Fibroblast of lung (primary cell): ENCODE results near the gene PFDN1. TPM values are rescaled to one million over a fixed set of nuclear protein-coding genes. Genes with fewer than 3 reads are reported as not detected.

ENCODE experiments used
- DNase-seq, 2 donors: peaks; one replicate each; pipeline versions ENCODE4 v3.0.0 to v3.0.0-alpha.2; 2010; ENCODE audit warnings: low read depth in 2 of 2
- H2AFZ ChIP-seq: 2 replicates; pipeline ENCODE4 v1.5.1; 2012; ENCODE audit warnings: low read length, control low read depth, inconsistent platforms
- H3K27ac ChIP-seq: 2 replicates; pipeline ENCODE4 v1.5.1; 2011; ENCODE audit warnings: low read length, control low read depth; ENCODE audit not compliant: insufficient read depth
- H3K27me3 ChIP-seq: 2 replicates; pipeline ENCODE4 v1.5.1; 2011; ENCODE audit warnings: mild to moderate bottlenecking, low read length; ENCODE audit not compliant: control insufficient read depth, insufficient read depth
- H3K36me3 ChIP-seq: 2 replicates; pipeline ENCODE4 v1.5.1; 2011; ENCODE audit warnings: low read length; ENCODE audit not compliant: control insufficient read depth, insufficient read depth
- H3K4me1 ChIP-seq: 2 replicates; pipeline ENCODE4 v1.5.1; 2011; ENCODE audit warnings: low read length; ENCODE audit not compliant: control insufficient read depth, insufficient read depth; ENCODE audit errors: extremely low read depth
- H3K4me2 ChIP-seq: 2 replicates; pipeline ENCODE4 v1.5.1; 2011; ENCODE audit warnings: low read length, control low read depth; ENCODE audit not compliant: insufficient read depth; ENCODE audit errors: extremely low read depth
- H3K4me3 ChIP-seq, 4 experiments: fragments of 200-600 bp in 1 of 4; sonication (generic) in 1 of 4; replicated peaks in 1 of 4; 2 replicates each; pipeline ENCODE4 v1.5.1; 2011 to 2016; ENCODE audit warnings: low read length in 4 of 4, low read depth in 3 of 4, mild to moderate bottlenecking in 3 of 4, control low read depth in 2 of 4, inconsistent platforms in 1 of 4, mixed read lengths in 1 of 4; ENCODE audit not compliant: insufficient read depth in 1 of 4; ENCODE audit errors: control extremely low read depth in 1 of 4
- H3K79me2 ChIP-seq: 2 replicates; pipeline ENCODE4 v1.5.1; 2012; ENCODE audit warnings: mild to moderate bottlenecking, low read length, inconsistent platforms; ENCODE audit not compliant: control insufficient read depth, insufficient read depth
- H3K9ac ChIP-seq: 2 replicates; pipeline ENCODE4 v1.5.1; 2011; ENCODE audit warnings: mild to moderate bottlenecking, low read length, control low read depth; ENCODE audit not compliant: insufficient read depth
- H3K9me3 ChIP-seq: 2 replicates; pipeline ENCODE4 v1.5.1; 2012; ENCODE audit warnings: low read depth, low read length; ENCODE audit not compliant: control insufficient read depth, insufficient read depth
- H4K20me1 ChIP-seq: 2 replicates; pipeline ENCODE4 v1.5.1; 2011; ENCODE audit warnings: low read length; ENCODE audit not compliant: control insufficient read depth, insufficient read depth; ENCODE audit errors: extremely low read depth
- CTCF ChIP-seq, 2 donors: IDR thresholded peaks in 1 of 2; conservative IDR thresholded peaks in 1 of 2; 1 replicate in 1 of 2; 2 replicates in 1 of 2; pipeline ENCODE4 v1.5.1; 2011 to 2012; ENCODE audit warnings: low read length in 2 of 2, control low read depth in 1 of 2, inconsistent platforms in 1 of 2, low read depth in 1 of 2, mild to moderate bottlenecking in 1 of 2
- EZH2 ChIP-seq: IDR thresholded peaks from 2 replicates; pipeline ENCODE4 v1.5.1; 2012; ENCODE audit warnings: low read length, control low read depth, mild to moderate bottlenecking; ENCODE audit errors: missing control alignments
- polyA plus RNA-seq, 2 donors: library from polyadenylated mRNA; depleted of rRNA in 1 of 2; stranded (reverse) in 1 of 2; unstranded in 1 of 2; fragments of >200 nt; gene quantifications; 2 replicates each; pipeline ENCODE4 v1.2.1, GENCODE V29; 2011 to 2012; ENCODE audit warnings: missing spikeins in 1 of 2
- total RNA-seq: library from RNA; depleted of rRNA; stranded (reverse); fragments of >200 nt; gene quantifications from 2 replicates; pipeline ENCODE4 v1.2.1, GENCODE V29; 2014

Gene PFDN1
- total and polyA plus RNA-seq, 2 donors (not counting 1 experiment from before 2014, with no cell fraction given) = 35.5 to 140 TPM

GRCh38 chr5:140197023-140197422 lies 105.9 kb downstream of the PFDN1 start:
- TF ChIP-seq EZH2 (no peak), CTCF (conservative IDR thresholded peaks at IDR 0.05 in 1 of 2, IDR thresholded peaks at IDR 0.05 in 1 of 2; ENCODE audit: low read depth in 1 of 2, low read length in 2 of 2) (no peak)
- Histone ChIP-seq H3K4me1 (no peaks in the 10 kb centered on the region), H3K9me3 (no peaks in the 10 kb centered on the region), H3K36me3 (no peaks in the 10 kb centered on the region), H3K27ac (no peak overlapping the region), H3K79me2 (no peaks in the 10 kb centered on the region), H3K4me2 (no peak overlapping the region), H2AFZ (no peak overlapping the region), H3K27me3 (no peaks in the 10 kb centered on the region), H3K9ac (no peak overlapping the region), H4K20me1 (no peaks in the 10 kb centered on the region), H3K4me3 (no peak overlapping the region)
- DNase-seq = no peak

- DNase-seq = no peak
- H4K20me1 ChIP-seq = no peaks in the 10 kb centered on the region
- H3K27ac ChIP-seq = no peak overlapping the region
- no peaks in the 10 kb centered on the region for H3K36me3 ChIP-seq
- H3K4me3 ChIP-seq = no peak overlapping the region
- H3K9ac ChIP-seq = no peak overlapping the region
- H3K4me1 ChIP-seq = no peaks in the 10 kb centered on the region
- no peak overlapping the region for H3K4me2 ChIP-seq
- no peak for TF ChIP-seq EZH2
- TF ChIP-seq CTCF (conservative IDR thresholded peaks at IDR 0.05 in 1 of 2, IDR thresholded peaks at IDR 0.05 in 1 of 2; ENCODE audit: low read depth in 1 of 2, low read length in 2 of 2) = no peak
- H3K9me3 ChIP-seq = no peaks in the 10 kb centered on the region
- no peak overlapping the region for H2AFZ ChIP-seq
- H3K27me3 ChIP-seq = no peaks in the 10 kb centered on the region
- no peaks in the 10 kb centered on the region for H3K79me2 ChIP-seq
Observed at GRCh38 chr5:140196115-140196814, 106.6 kb downstream of the PFDN1 start.

Other genes starting within 250 kb of the PFDN1 start
- gene PURA, start 189.0 kb downstream of the PFDN1 start, total RNA-seq = 19.0 and 20.0 TPM in 2 replicates
- gene PURA, start 189.0 kb downstream of the PFDN1 start, polyA plus RNA-seq = 4.9 and 8.0 TPM in 2 replicates
- gene IGIP, start 177.2 kb downstream of the PFDN1 start, total RNA-seq = 11.7 and 13.4 TPM in 2 replicates
- 1.5 and 3.8 TPM in 2 replicates for gene IGIP, start 177.2 kb downstream of the PFDN1 start, polyA plus RNA-seq
- 18.7 and 24.3 TPM in 2 replicates for gene CYSTM1, start 127.9 kb downstream of the PFDN1 start, total RNA-seq
- 35.8 and 38.4 TPM in 2 replicates for gene CYSTM1, start 127.9 kb downstream of the PFDN1 start, polyA plus RNA-seq
- gene HBEGF, start 43.5 kb upstream of the PFDN1 start, total RNA-seq = 1.8 TPM in 2 replicates
- 8.7 and 10.3 TPM in 2 replicates for gene HBEGF, start 43.5 kb upstream of the PFDN1 start, polyA plus RNA-seq
- not detected in 2 replicates for gene SLC4A9, start 57.1 kb upstream of the PFDN1 start, total RNA-seq
- not detected in 2 replicates for gene SLC4A9, start 57.1 kb upstream of the PFDN1 start, polyA plus RNA-seq
- gene ANKHD1, start 98.7 kb upstream of the PFDN1 start, total RNA-seq = 56.8 and 74.5 TPM in 2 replicates
- 45.4 and 45.7 TPM in 2 replicates for gene ANKHD1, start 98.7 kb upstream of the PFDN1 start, polyA plus RNA-seq
- gene EIF4EBP3, start 244.6 kb upstream of the PFDN1 start, total RNA-seq = 1.8 and 2.3 TPM in 2 replicates
- gene EIF4EBP3, start 244.6 kb upstream of the PFDN1 start, polyA plus RNA-seq = 3.0 and 3.1 TPM in 2 replicates